GM18868 (cell line): ENCODE results near the gene POM121.
"Not testable (repeated sequence)": the region's sequence is repeated elsewhere in the genome, so short reads cannot be mapped to it uniquely, and the experiment has no call there.

Experiments used
- ATAC-seq: cut with Tn5 transposase; IDR thresholded peaks from one replicate; pipeline ENCODE4 v1.9.1; 2021; ENCODE audit warnings: mild to moderate bottlenecking, moderate library complexity; ENCODE audit not compliant: unreplicated experiment

POM121 gene

GRCh38 chr7:72924733-72925545 is at the start of gene POM121:
Gene POM121, plus strand, starts transcription at chr7:72925095. Its CDS starts 27 bp downstream, at chr7:72925122.
- peak; percentile 88 for ATAC-seq

GRCh38 chr7:72879079-72879736 is 45.7 kb upstream of the POM121 start:
- peak; percentile 99 for ATAC-seq

DNA sequence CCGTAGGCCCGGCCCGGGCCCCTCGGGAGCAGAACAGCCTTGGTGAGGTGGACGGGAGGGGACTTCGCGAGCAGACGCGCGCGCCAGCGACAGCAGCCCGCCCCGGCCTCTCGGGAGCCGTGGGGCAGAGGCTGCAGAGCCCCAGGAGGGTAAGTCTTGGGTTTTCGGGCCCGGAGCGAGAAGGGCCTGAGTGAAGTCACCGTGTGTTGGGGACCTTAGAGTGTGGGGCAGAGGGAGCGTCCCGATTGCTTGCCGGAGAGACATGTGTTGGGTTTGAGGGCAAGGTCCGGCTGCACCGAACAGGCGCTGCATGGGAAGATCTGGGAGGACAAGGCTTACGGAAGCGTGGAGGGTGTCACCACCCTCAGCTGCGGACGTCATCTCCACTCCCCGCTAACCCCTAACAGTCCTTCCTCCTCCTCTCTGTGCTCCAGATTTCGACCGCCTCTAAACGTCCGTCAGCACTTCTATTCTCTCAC is 45.1 kb upstream of the POM121 start:
- peak; percentile 6 for ATAC-seq

- not testable (repeated sequence) for ATAC-seq
Observed at GRCh38 chr7:72891750-72892149, 33.1 kb upstream of the POM121 start.

DNA sequence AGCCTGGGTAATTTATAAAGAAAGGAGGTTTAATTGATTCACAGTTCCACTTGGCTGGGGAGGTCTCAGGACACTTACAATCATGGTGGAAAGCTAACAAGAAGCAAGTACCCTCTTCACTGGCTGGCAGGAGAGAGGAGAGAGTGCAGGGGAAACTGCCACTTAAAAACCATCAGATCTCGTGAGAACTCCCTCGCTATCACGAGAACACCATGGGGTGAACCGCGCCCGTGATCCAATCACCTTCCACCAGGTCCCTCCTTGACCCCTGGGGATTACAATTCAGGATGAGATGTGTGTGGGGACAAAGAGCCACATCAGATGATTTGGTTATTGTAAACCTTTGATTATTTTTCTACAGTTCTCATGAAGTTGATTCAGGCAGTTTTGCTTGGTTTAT is 20.2 kb upstream of the POM121 start:
- not testable (repeated sequence) for ATAC-seq

DNA sequence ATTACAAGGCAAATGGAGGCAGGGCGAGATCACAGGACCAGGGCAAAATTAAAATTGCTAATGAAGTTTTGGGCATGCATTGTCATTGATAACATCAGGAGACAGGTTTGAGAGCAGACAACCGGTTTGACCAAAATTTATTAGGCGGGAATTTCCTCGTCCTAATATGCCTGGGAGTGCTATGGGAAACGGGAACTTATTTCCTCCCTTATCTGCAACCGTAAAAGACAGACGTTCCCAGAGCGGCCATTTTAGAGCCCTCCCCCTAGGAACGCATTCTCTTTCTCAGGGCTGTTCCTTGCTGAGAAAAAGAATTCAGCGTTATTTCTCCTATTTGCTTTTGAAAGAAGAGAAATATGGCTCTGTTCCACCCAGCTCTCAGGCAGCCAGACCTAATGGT is 16.5 kb upstream of the POM121 start:
- not testable (repeated sequence) for ATAC-seq

DNA sequence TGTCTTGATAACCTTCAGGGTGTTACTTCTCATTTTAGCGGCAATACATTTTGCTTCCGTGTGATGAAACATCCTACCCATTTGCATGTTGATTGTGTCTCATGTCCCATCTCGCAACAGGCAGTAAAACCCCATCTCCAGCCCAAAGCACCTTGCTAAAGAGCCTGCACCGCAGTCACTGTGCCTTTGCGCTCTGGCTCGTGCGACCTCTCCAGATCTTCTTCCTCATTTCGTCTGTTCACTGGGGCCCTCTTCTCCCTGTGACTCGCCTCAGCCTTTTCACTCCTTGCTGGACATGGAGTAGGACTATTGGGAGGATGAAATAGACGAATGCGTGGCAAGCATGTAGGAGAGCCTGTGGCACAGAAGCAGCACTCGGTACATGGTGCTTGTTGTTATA is 13.5 kb upstream of the POM121 start:
- ATAC-seq: not testable (repeated sequence)

GRCh38 chr7:72913750-72914149 is 11.1 kb upstream of the POM121 start:
- not testable (repeated sequence) for ATAC-seq

DNA sequence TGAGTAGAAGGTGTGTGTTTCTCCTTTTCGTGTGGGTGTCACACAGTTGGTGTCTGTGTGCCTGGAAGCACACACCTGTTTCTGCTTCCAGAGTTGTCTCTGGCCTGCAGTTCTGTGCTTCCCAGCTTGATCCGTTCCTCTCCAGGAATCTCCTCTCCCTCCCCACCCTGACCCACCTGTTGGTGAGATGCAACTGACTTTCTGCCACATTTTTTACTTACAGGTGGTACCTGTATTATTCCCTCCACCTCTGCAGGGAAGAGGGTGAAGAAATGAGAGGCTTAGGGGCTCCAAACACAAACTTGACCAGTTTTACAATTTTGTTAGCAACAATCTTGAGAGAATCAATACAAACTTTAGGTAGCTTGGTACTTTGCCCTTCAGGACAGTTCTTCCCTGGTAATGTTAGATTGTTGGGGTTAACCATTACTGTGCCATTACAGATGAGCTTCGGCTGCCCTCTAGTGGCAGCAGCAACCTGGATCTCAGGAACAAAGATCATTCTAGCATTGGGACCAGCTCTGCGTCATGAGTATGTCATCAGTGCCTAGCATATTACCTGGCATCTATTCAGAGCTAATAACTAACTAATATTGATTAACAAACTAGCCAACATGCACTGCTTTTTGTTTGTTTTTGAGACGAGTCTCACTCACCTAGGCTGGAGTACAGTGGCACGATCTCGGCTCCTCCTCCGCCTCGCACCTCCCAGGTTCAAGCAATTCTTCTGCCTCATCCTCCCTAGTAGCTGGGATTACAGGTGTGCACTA is 10.0 kb upstream of the POM121 start:
- peak; percentile 86 for ATAC-seq

DNA sequence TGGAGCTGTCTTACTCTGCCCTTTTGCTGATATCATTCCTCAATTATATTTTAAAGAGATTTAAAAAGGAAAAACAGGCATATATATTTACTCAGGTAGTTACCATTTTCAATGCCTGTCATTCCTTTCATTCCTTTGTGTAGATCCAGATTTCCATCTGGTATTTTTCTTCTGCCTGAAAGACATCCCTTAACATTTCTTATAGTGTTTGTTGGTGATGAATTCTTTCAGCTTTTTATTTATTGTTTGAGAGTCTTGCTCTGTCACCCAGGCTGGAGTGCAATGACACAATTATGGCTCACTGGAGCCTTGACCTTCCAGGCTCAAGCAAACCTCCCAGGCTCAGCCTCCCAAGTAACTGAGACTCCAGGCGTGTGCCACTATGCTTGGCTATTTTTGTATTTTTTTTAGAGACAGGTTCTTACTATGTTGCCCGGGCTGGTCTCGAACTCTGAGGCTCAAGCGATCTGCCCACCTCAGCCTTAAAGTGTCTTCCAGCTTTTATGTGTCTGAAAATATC is 5.6 kb upstream of the POM121 start:
- no peak for ATAC-seq

DNA sequence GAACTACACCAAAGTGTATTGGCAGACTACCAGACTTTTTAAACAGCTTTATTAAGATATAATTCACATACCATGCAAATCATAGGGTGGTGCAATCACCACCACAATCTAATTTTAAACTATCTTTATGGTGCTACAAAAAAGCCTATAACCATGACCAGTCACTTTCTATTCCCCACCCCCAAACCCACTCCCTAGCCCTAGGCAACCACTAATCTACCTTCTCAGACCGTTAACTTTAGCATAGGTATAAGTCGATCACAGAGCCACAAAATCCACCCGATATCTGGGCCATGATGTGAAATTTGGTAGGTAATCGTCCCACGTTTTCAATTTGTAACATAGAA is 536 bp upstream of the POM121 start:
- peak; percentile 19 for ATAC-seq

- ATAC-seq: no peak
Observed at GRCh38 chr7:72925546-72926120, 738 bp downstream of the POM121 start.

DNA sequence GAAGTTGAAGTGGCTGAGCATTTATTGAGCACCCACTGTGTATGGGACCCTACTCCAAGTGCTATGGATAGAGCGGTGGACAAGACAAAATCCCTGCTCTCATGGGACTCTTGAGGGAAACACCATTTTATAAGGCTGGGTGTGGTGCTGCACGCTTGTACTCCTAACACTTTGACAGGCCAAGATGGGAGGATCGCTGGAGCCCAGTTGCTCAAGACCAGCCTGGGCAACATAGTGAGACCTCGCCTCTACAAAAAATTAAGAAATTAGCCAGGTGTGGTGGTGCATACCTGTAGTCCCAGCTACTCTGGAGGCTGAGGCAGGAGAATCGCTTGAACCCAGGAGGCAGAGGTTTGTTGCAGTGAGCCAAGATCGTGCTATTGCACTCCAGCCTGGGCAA is 2.9 kb downstream of the POM121 start:
- not testable (repeated sequence) for ATAC-seq

DNA sequence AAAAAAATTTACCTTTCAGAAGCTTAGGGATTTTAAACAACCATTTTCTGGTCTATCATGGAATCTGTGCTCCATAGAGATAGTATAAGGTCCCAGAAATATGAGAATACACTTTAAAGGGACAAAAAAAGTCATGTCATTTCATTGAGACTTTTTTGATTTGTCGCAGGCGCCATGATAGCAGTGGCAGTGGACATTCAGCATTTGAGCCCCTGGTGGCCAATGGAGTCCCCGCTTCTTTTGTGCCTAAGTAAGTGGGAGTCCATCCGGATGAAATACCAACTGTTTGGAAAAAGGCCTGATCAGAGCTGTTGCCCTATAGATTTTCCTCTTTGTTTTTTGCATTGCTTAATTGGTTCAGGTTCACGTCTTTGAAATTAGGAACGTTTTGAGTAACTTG is 3.3 kb downstream of the POM121 start:
- not testable (repeated sequence) for ATAC-seq

DNA sequence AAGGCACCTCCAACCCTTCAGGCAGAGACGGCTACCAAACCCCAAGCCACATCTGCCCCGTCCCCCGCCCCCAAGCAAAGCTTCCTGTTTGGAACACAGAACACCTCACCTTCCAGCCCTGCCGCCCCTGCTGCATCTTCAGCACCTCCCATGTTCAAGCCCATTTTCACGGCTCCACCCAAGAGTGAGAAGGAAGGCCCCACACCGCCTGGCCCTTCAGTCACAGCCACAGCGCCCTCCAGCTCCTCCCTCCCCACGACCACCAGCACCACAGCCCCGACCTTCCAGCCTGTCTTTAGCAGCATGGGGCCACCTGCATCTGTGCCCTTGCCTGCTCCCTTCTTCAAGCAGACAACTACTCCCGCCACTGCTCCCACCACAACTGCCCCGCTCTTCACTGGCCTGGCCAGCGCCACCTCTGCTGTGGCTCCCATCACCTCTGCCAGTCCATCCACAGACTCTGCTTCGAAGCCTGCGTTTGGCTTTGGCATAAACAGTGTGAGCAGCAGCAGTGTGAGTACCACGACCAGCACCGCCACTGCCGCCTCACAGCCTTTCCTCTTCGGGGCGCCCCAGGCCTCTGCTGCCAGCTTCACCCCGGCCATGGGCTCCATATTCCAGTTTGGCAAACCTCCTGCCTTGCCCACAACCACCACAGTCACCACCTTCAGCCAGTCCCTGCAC is 17.3 kb downstream of the POM121 start:
- ATAC-seq: not testable (repeated sequence)

GRCh38 chr7:72942956-72943355 is 18.1 kb downstream of the POM121 start:
- not testable (repeated sequence) for ATAC-seq

DNA sequence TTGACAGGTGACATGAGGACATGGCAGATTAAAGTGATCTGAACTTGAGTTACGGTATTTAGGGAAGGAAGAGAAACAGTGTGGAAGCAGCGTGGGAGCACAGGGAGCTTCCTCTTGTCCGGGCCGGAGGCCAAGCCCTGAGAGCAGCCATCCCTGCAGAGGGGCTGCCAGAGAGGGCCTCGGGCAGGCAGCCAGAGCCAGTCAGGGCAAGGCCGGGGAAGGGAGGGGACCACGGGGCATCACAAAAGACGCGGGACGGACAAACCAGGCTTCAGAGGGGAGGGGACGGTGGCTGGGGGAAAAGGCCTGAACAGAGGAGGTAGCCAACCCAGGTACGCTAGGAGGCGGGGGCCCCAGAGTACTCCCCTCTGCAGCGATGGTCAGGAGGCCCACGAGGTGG is 20.0 kb downstream of the POM121 start:
- not testable (repeated sequence) for ATAC-seq

GRCh38 chr7:72945597-72945996 is 20.7 kb downstream of the POM121 start:
- ATAC-seq: not testable (repeated sequence)

DNA sequence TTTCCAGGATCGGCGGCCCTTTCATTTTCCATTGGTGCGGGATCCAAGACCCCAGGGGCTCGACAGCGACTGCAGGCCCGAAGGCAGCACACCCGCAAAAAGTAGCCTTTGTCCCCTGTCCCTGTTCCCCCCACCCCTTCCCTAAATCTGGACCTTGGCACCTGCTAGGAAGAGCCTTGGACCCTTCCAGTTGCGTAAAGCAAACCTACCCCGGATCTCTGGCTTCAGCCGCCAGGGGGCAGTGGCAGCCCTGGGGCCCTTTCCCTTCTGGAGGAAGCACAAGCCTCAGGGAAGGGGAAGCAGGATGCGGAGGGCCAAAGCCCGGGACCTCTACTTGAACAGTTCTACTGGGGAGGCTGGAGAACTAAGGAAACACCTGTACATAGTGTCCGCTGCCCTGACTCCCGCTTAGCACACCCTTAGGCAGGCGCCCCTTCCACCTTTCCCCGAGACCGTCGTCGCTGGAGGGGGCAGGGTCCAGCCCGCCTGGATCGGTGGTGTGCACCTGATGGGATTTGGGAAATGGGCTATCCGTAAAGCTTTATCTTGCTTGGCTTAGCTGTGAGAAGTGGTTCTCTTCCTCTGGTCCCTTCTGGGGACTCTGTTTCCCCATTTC is 21.3 kb downstream of the POM121 start:
- not testable (repeated sequence) for ATAC-seq

- not testable (repeated sequence) for ATAC-seq
Observed at GRCh38 chr7:72948714-72949113, 23.8 kb downstream of the POM121 start.
